EL (cell line): ENCODE measurements around the gene KCNJ1.

Source experiments
- DNase-seq: peaks from one replicate; pipeline ENCODE4 v3.0.0-alpha.2; 2016

The KCNJ1 gene

DNA sequence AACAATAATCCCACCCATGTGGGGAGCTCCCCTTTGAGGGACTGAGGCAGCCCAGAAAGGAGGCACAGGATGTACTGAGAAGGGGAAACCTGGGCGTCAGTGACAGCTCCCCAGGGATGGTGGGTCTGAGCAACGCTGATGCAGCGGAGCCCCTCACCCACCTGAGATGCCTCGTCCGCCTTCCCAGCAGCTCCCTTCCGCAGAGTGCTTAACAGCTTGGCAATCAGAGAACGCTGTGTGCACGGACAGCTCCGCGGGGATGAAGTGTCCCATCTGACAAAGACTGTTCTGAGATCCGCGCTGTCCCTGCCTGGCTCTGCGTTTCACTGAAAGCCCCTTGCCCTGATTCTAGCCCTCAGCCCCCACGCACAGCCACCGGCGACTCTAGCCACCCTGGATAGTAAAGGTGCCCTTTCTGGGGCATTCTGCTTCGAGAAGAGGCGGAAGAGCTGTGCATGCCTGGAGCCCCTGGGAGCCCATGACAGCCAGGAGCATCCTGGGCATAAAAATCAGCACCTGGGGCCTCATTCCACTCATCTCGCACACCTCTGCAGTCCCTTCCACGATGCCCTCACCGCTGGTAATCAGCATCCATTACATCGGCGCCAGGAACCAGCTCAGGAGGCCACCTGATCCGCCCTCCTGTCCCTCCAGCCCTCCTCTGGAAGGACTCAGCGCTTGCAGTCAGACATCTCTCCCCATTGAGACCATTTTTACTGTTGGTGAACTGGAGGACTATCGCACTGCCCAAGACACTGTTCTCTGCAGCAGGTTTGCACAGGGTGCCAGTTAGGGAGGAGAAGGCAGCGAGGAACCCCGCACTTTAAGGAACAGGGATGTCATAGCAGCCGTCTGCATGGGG, 34.8 kb upstream of the KCNJ1 start:
- no peak for DNase-seq

DNA sequence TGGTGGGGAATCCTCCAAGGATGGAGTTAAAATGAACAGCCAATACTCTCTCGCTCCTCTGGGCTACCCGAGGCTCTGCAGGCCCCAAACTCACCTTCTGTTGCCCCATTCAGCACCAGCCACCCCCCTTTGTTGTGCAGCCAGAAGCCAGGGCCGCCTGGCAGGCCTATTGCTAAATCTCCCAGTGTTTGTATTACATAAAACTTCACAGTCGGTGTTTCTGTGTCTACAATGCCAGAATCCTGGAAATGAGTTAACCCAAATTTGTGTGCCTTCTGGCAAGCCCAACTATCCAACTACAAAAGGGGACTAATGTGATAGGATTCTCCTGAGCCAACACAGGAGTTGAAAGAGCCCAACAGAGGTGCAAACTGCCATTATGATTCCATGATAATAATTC, 33.4 kb upstream of the KCNJ1 start:
- DNase-seq: no peak

DNA sequence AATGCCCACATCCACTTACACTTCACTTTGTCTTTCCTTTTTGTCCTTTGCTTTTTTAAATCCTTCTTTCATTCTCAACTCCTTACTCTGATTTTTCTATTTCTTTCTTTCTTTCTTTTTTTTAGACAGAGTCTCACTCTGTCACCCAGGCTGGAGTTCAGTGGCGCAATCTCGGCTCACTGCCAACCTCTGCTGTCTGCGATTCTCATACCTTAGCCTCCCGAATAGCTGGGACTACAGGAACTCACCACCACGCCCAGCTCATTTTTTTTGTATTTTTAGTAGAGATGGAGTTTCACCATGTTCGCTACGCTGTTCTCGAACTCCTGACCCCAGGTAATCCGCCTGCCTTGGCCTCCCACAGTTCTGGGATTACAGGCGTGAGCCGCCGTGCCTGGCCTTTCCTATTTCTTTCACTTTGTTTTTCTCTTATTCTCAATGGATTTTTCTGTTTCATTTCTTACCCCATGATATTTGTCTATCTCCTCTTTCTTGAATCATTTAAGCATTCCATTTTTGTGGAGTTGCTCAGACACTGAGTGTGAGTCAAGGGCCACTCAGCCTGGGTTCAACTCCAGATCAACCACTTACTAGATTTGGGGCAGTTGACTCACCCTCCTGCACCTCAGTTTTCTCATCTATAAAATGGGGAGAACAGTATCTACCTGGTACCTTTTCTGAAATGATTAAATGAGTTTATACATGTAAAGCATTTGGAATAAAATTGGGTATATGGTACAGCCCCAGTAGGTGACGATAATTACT, 31.7 kb upstream of the KCNJ1 start:
- peak; percentile 10 for DNase-seq

DNA sequence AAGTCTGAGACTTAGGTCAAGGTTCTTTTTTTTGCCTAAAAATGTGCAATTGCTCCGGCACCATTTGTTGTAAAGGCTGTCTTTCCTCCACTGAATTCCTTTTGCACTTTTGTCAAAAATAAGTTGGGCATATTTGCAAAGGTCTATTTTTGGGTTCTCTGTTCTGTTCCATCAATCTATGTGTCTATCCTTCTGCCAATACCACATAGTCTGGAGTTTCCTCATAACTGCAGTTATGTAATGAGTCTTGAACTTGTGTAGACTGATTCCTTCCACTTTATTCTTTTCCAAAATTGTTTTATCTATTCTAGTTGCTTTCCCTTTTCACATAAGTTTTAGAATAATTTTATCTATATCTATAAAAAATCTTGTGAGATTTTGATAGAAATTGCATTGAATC, 30.7 kb upstream of the KCNJ1 start:
- no peak for DNase-seq

DNA sequence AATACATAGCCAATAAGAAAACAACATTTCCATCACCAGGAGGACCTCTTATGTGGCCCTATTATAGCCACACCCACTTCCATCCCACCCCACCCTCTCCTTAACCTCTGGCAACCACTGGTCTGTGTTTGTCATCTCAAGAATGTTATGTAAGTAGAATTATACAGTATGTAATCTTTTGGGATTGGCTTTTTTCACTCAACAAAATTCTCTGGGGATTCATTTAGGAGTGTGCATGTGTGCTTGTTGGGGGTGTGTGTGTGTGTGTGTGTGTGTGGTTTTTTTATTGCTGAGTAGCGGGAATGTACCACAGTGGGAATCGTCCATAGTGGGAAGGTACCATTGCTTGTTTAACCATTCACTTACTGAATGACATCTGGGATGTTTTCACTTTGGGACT, 29.3 kb upstream of the KCNJ1 start:
- DNase-seq: peak; percentile 10

DNA sequence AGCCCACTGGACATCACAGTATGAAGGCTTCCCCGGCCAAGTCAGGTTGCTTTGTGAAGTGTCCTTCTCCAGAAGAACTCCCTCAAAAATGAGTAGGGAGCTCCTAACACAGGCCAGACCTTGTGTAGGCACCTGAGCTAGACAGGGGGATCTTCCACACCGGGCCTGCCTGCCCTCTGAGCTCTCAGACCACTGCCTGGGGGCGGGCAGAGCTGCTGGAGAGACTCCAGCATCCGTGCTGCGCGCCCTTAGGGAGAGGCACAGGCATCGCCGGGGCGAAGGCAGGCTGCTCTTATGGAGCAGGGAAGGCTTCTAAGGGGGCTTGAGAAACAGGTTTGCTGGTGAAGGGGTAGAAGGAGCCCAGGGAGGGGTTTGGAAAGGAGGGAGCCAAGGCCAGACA, 28.4 kb upstream of the KCNJ1 start:
- DNase-seq: no peak

DNA sequence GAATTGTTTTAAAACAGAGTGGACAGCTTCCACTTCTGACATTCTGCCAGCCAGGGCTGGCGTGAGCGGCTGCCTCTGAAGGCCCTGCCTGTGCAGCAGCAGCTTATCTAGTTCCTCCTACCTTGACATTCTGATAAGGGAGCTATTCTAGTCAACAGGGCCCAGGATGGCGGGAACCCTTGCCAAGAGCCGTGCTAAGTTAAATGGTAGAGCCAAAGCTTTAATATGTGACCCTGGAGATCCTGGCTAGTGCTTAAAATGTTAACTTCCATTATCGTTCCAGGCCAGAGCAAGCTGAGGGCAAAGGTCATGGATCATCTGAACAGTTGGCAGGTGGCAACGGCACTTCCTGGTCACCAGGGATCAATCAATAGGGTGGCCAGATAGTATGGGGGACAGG, 27.6 kb upstream of the KCNJ1 start:
- no peak for DNase-seq

DNA sequence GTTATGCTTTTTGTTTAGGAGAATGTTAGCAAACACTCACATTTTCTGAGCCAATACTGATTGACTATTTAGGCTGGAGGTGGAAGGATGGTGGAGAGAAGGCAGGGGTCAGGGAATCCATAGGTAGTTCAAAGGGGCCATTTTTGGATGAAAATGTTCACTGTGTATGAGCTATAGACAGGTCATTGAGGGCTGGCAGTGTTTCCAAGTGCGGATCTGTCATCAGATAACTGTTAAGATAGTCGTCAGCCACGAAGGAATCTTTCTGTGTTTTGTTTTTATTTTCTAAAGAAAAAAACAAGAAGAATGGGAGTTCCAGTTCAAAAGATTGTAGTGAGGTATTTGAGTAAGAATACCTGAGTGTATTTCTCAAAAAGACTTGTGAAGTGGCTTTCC, 27.2 kb upstream of the KCNJ1 start:
- DNase-seq: no peak

DNA sequence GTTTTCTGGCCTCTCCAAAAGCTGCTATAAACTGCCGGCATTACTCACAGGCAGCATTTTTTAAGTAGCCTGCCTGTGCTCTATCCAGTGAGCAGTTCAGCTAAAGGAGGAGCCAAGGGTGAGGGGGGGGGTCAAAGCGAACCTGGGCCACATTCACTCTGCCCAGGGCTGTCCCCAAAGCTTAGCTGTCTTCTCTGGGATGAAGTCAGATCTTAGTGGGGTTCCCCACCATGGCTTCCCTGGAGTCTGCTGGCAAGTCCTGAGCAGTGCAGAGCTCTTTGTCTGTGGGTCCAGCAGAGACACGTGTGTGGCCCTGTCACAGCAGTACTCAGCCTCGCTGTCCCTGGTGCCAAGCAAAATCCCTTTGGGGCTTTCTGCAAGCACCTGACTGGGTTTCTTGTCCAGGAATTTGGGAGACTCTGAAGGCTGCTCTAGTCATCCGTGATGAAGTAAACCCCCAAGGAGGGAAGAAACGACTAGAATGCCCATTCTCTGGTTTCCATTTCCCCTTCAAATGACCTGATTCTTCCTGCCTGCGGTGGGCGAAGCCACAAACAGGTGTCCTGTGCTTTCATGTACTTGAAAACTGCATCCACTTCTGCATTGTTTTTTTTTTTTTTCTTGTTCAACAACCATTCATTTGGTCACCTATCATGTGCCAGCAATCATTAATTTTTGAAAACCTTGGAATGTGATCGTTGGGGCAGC, 26.6 kb upstream of the KCNJ1 start:
- no peak for DNase-seq

DNA sequence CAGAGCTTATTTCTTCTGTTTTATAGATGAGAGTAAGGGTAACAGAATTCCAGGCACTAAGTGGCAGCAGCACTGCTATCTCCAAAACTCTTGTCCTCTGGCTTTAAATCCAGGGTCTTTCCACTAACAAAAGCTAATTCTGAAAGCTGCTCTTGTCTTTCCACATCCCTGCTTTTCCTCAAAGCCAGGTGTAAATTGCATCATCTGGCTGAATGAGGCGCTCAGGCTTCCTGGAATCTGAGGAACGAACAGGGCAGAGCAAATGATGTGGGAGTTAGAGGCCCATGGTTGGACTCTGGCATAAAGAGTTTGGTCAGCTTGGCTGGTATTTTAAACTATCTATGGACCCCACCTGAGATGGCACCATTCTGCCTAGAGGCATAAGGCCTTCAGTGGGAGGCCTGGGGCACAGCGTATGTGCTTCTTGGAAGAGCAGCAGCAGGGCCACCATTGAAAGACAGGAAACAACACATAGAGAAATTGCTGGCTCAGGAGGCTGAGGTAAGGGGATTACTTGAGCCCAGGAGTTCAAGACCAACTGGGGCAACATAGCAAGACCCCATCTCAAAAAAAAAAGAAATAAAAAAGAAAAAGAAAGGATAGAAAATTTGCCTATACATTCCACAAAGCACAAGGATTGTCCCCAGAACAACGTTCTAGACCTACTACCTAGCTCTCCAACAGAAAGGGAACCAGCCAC, 25.9 kb upstream of the KCNJ1 start:
- no peak for DNase-seq

DNA sequence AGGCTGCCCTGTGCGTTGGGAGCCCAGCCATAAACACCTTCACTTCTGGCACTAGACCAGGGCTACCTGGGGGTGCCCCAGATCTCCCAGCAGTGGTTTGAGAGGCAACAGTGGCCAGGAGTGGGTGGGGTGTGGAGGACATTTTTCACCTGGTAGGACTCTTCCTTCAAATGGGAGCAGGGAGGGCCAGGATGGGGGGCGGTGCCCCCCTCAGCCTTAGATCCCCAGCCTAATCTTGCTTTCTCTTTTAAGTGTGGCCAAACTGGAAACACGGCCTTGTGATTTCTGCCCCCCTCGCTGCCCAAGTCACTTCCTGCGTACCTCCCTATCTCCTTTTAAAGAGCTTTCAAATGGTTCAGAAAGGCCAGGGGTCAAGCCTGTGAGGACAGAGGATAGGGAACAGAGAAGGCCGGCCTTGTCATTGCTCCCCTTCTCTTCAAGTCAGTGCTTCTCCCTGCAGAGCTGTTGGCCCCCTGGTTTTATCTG, 24.9 kb upstream of the KCNJ1 start:
- no peak for DNase-seq

DNA sequence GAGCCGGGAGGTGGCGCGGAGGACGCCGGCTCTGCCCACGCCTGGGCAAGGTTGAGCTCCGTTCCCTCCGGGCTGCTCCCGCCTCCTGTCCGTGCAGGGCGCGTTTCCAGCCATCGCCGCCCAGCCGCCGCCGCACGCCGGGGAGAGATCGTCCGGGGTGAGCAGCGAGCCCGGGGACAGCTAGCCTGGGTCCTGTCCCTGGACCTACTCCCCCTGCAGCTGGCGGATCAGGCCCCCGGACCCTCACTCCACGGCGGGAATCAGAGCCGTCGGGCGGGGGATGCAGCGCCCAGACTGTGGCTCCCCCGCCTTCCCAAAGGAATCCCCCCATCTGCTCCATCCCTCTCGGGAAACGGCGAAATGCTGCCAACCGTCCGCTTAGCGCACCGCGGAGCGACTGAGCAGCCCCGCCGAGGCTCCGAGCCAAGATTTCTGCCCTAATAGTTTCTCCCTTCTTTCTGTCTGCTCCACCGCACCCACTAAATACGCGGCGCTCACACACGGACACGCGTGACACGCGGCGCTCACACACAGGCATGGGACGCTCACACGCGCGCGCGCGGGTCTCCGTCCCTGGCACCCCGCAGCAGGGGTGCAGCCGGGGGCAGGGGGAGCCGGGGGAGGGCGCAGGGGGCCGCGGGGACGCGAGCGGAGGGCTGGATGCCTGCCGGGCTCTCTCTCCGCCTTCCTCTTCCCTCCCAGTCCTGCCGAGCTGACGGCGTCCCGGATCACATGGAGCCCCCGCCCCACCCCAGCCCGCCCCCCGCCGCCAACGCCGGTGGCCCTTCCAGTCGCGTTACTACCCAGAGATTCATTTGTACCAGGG, 23.7 kb upstream of the KCNJ1 start, which contains the start of gene KCNJ5:
TSS of gene KCNJ5 (plus strand) at position 814 of the 826 bp plus-strand sequence. CDS start 19,918 bp downstream, outside the sequence.
- peak; percentile 46 for DNase-seq

DNA sequence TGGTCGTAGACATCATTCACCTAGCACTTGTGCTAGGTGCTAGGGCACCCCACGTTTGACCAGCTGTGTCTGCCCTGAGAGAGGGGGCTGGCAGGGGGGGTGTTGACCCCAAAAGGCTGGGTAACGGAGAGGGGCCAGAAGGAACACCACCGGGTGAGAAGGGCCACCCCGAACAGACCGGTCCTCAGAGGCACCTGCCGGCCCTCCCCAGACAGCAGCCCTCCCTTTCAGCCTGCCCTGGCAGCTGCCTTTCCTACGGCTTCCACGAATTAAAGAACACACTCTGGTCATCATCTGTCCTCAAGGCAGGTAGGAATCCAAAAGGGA, 23.1 kb upstream of the KCNJ1 start:
- no peak for DNase-seq

DNA sequence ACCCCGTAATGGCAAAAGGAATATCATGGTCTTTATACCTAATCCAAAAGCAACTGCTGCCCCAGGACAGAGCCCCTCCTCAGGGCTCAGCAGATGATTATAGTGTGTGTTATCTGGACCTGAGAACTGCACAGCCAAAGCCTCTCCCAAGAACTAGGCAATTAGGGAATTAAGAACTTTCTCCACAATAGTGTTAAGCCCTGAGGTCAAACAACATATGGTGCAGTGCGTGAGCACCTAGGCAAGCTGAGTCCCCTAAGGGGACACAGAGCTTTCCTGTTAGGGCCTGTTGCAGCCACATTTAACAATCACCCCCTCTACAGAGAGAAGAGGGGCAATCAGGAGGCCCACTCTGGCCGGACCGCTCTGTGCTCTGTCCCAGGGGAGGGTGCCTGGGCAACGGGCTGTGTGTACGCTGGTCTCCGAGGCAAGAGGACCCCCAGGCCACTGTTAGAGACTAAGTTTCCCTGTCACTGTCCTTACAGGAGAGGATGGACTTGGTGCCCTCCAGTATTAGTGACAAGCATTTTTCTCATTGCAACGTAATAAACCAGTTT, 22.6 kb upstream of the KCNJ1 start:
- no peak for DNase-seq

DNA sequence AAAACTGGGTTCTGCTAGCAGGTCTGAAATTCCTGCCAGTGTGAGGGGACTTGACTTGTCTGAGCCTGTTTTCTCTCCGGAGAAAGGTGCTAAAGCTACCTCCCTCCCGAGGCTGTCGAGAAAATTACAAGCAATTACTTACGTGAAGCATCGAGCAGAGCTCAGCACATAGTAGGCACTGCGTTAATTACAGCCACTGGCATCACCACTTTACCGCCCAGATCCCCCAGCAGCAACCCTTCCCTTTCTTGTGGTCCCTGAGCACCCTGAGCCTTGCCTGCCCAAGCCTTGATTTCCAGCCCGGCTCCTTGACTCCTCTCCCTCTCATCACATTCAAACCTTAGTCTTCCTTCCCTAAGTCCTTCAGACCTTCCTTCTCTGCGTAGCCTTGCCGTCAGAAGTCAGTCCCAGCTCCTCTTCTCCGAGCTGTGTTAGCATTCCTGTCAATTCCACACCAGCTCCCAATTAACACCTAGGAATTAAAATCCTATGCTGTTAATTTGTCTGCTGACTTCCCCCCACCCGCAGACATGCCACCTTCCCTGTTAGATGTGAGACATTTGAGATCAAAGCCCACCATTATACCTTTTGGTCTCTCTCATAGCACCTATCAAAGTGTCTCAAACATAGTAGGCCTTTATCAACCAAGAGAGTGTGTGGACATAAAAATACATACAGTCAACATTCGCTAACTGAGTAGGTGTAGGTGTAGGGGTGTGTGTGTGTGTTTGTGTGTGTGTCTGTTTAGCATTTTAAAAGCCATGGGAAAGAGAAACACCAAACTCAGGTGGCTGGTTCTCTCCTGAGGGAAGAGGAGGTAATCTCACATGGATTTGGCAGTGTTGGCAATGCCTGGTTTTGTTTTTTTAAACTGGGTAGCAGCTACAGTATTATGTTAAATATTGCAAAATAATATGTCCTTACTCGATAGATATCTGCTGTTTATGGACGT, 21.2 kb upstream of the KCNJ1 start:
- DNase-seq: no peak

DNA sequence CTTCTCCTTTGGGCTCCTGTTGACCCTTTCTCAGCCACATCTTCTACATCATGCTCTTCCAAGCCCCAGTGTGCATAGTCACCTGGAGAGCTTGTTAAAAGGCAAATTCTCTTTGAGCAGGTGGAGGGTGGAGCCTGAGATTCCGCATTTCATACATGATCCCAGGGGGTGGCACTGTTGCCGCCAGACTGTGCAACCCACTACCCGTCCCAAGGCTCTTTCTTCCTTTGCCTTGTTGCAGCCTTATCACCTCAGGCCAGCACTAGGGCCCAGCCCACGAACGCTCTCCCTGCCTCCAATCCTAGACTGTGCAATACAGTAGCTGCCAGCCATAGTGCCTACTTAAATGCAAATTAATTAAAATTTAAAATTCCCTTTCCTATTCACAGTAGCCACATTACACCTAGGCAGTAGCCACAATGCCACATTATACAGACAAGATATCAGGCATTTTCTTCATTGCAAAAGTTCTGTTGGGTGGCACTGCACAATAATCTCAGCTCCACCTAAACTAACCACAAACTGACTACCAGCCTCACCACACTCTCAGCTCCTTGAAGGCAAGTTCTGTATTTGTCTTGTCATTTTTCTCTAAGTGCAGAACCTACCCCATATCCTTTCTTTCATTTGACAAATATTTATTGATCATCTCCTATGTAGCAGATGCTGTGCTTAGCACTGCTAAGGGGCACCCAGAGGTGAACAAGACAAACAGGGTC, 19.5 kb upstream of the KCNJ1 start:
- DNase-seq: no peak

DNA sequence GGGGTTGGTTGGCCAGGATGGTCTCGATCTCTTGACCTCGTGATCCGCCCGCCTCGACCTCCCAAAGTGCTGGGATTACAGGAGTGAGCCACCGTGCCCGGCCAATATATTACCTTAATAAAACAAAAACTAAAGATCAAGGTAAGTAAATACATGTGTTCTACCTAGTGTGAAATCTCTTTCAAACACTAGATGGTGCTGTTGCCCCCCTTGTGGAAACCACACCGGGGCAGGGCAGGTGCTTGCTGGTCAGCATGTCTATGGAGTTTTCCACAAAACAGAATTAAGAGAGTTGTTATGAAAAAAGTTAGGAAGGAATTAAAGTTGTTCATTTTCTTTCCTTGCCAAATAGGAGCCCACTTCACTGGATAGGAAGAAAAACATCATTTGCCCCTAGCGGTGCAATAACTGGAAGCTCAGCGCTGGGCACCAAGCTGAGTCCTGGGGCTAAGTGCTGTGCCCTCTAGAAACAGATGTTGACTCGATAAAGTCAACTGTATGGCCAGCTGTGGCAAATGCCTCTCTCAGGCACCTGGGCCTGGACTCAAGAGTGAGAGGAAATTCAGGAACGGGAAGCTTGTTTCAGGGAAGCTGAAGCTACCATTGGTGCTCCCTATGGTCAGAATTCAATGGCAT, 17.7 kb upstream of the KCNJ1 start:
- DNase-seq: peak; percentile 56

DNA sequence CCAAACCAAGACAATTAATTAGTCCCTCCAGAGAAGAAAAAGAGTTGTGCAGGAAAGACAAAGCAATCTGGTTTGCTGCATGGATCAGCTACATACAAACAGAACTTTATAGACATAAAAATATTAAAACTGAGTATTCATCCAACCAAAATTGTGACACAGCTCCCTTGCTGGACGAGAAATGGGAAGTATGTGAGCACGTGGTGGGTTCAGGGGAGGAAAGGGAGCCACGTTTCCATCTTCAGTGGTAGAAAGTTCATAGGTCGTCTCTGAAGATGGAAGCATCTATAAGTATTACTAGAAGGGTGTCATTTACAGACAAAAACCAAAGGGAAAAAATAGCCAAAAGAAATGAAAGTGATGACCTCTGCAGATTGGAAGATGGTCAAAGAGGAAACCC, 17.0 kb upstream of the KCNJ1 start:
- no peak for DNase-seq

DNA sequence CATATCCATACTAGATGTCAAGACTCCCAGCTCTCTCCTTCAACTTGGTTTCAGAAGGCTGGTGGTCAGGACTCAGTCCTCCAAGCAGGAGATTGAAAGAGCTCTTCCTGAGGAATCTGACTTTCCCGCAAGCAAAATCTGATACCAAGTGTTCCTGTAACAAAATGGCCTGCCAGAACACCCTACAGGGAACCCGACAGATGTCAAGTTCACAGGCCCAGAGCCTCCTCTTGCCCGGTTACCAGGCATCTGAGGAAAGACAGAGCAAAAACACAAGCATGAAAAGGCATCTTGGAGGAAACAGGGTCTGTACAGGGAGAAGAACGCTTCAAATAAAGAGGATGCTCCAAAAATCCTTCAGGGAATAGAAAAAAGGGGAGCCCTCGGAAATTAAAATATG, 15.4 kb upstream of the KCNJ1 start:
- no peak for DNase-seq
